Right renal cortex interstitium (tissue), 3 donors: Measurements from ENCODE around the gene PRIM1. TPM values are rescaled to one million over a fixed set of nuclear protein-coding genes. Genes with fewer than 3 reads are reported as not detected.

Source experiments
- DNase-seq, 3 donors: peaks; one replicate each; pipeline ENCODE4 v3.0.0-alpha.2; 2013; ENCODE audit warnings: low read depth in 3 of 3, low spot score in 2 of 3
- polyA plus RNA-seq, 3 donors: library from polyadenylated mRNA; unstranded; fragments of 120-200 nt; gene quantifications; one replicate each; pipeline ENCODE4 v1.2.1, GENCODE V29; 2013; ENCODE audit not compliant: insufficient read length in 3 of 3

Gene PRIM1
- polyA plus RNA-seq, 3 donors, result 17.6 to 23.6 (median 21.6) TPM

DNA sequence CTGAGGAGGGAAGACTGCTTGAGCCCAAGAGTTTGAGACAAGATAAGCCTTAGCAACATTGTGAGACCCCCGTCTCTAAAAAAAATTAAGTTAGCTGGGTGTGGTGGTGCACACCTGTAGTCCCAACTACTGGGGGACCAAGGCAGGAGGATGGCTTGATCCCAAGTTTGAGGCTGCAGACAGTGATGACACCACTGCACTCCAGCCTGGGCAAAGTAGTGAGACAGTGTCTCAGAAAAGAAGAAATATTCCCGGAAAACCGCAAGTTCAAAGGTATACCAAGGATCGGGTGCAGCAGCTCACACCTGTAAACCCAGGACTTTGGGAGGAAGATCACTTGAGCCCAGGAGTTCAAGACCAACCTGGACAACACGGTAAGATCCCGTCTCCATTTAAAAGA lies 69.8 kb downstream of the PRIM1 start:
- DNase-seq, result no peak

Other genes starting within 250 kb of the PRIM1 start
- 10 to 100 TPM; 40.8 to 48.7 (median 42.5) TPM for gene RBMS2, start 230.5 kb downstream of the PRIM1 start, polyA plus RNA-seq
- gene BAZ2A, start 122.0 kb downstream of the PRIM1 start, polyA plus RNA-seq, result 10 to 100 TPM; 73.0 to 88.5 (median 74.2) TPM
- 1,000 to 10,000 TPM; 1,294 to 1,348 (median 1,299) TPM for gene ATP5F1B, start 106.3 kb downstream of the PRIM1 start, polyA plus RNA-seq
- 100 to 1,000 TPM; 335 to 363 (median 347) TPM for gene PTGES3, start 64.0 kb downstream of the PRIM1 start, polyA plus RNA-seq
- 1,000 to 10,000 TPM; 2,397 to 2,715 (median 2,525) TPM for gene NACA, start 27.0 kb downstream of the PRIM1 start, polyA plus RNA-seq
- 1 to 10 TPM; 1.0 to 1.5 (median 1.4) TPM for gene HSD17B6, start 11.0 kb upstream of the PRIM1 start, polyA plus RNA-seq
- gene SDR9C7, start 182.1 kb upstream of the PRIM1 start, polyA plus RNA-seq, result under 1 TPM in 2 of 3 donors, not detected in 1; 0.07 to 0.11 TPM
- gene RDH16, start 205.3 kb upstream of the PRIM1 start, polyA plus RNA-seq, result under 1 TPM; 0.28 to 0.68 (median 0.37) TPM